K562 (cell line): ENCODE data around the gene MKNK2. TPM values are rescaled to one million over a fixed set of nuclear protein-coding genes. Genes with fewer than 3 reads are reported as not detected.

Experiments
- ATAC-seq: fragments of 200-7000 bp; cut with Tn5 transposase; 3 replicates; pipeline ENCODE4 v1.9.1; 2020; ENCODE audit warnings: moderate library complexity
- BruUV-seq: library from RNA; stranded (reverse); fragments of 400-500 nt; replicated peaks from 2 replicates; lab custom pipeline; 2021; lab: Mats Ljungman, UMichigan
- CTCF ChIA-PET: fragments of 300-600 bp; formaldehyde crosslinking; extraction: SDS; loops from one replicate; lab custom pipeline; 2021; ENCODE audit warnings: low intra/inter-chr PET ratio; lab: Yijun Ruan, JAX
- POLR2A ChIA-PET: fragments of 300-600, 350-650 bp; sonication (Branson Sonifier 250); formaldehyde crosslinking; extraction: SDS; loops from one replicate; lab custom pipeline; 2021; ENCODE audit warnings: antibody characterized with exemption, inconsistent platforms; lab: Yijun Ruan, JAX
- DNase-seq, 4 experiments: peaks; one replicate each; pipeline versions ENCODE4 v3.0.0 to v3.0.0-alpha.2; 2011 to 2018; ENCODE audit warnings: low spot score in 3 of 4, mixed read lengths in 3 of 4; ENCODE audit errors: extremely low read depth in 1 of 4
- FAIRE-seq: peaks from 2 replicates; lab custom pipeline; 2011; peaks lifted over from hg19 to GRCh38; lab: Jason Lieb, UNC
- H2AFZ ChIP-seq: 2 replicates; pipeline ENCODE4 v1.6.0; 2011; ENCODE audit warnings: low read depth, low read length, control low read depth, inconsistent platforms
- H3K27ac ChIP-seq: fragments of 200-600 bp; 3 replicates; pipeline ENCODE4 v1.8.0; 2011; ENCODE audit warnings: low read depth, mild to moderate bottlenecking, control low read depth, inconsistent platforms, low read length, moderate library complexity, mixed read lengths; ENCODE audit errors: extremely low read depth
- H3K27me3 ChIP-seq, 2 experiments: fragments of 300-600 bp in 1 of 2; 2 replicates in 1 of 2; 3 replicates in 1 of 2; pipeline versions ENCODE4 v1.6.0 to v1.8.0; 2011; ENCODE audit warnings: inconsistent platforms in 2 of 2, low read length in 2 of 2, mild to moderate bottlenecking in 1 of 2, mixed read lengths in 1 of 2, moderate library complexity in 1 of 2; ENCODE audit not compliant: control insufficient read depth in 2 of 2, insufficient read depth in 2 of 2
- H3K36me3 ChIP-seq: fragments of 300-600 bp; 3 replicates; pipeline ENCODE4 v1.8.0; 2011; ENCODE audit warnings: mild to moderate bottlenecking, low read length, inconsistent platforms; ENCODE audit not compliant: control insufficient read depth, insufficient read depth
- H3K4me1 ChIP-seq, 2 experiments: fragments of 200-600 bp in 1 of 2; replicated peaks in 1 of 2; 2 replicates in 1 of 2; 3 replicates in 1 of 2; pipeline versions ENCODE4 v1.5.1 to v1.8.0; 2011; ENCODE audit warnings: inconsistent platforms in 2 of 2, low read length in 2 of 2, mild to moderate bottlenecking in 1 of 2, mixed read lengths in 1 of 2, moderate library complexity in 1 of 2; ENCODE audit not compliant: control insufficient read depth in 2 of 2, insufficient read depth in 2 of 2
- H3K4me2 ChIP-seq: 2 replicates; pipeline ENCODE4 v1.6.1; 2011; ENCODE audit warnings: low read length, control low read depth, inconsistent platforms, mixed read lengths; ENCODE audit not compliant: insufficient read depth
- H3K4me3 ChIP-seq: fragments of 200-600 bp; sonication (generic), shearing (Covaris generic); 2 replicates; pipeline ENCODE4 v1.5.1; 2016; ENCODE audit warnings: control low read depth, inconsistent platforms
- H3K79me2 ChIP-seq: fragments of 200-600 bp; 3 replicates; pipeline ENCODE4 v1.8.0; 2011; ENCODE audit warnings: low read length, inconsistent platforms; ENCODE audit not compliant: control insufficient read depth, insufficient read depth
- H3K9ac ChIP-seq, 2 experiments: 2 replicates each; pipeline versions ENCODE4 v1.6.0 to v1.6.1; 2011; ENCODE audit warnings: low read depth in 2 of 2, low read length in 2 of 2, control low read depth in 1 of 2, inconsistent platforms in 1 of 2, mild to moderate bottlenecking in 1 of 2, mixed read lengths in 1 of 2; ENCODE audit not compliant: insufficient read depth in 1 of 2
- H3K9me1 ChIP-seq: one replicate; pipeline ENCODE4 v1.6.0; 2011; ENCODE audit warnings: inconsistent platforms, mild to moderate bottlenecking, low read length, moderate library complexity; ENCODE audit not compliant: control insufficient read depth, insufficient read depth
- H3K9me3 ChIP-seq: replicated peaks from 2 replicates; pipeline ENCODE4 v1.5.1; 2011; ENCODE audit warnings: low read depth, low read length, inconsistent platforms; ENCODE audit not compliant: control insufficient read depth, insufficient read depth
- H4K20me1 ChIP-seq: replicated peaks from 2 replicates; pipeline ENCODE4 v1.6.1; 2011; ENCODE audit warnings: low read length, inconsistent platforms, mixed read lengths; ENCODE audit not compliant: control insufficient read depth, insufficient read depth
- KAT8 ChIP-seq: fragments of 450-650 bp; IDR thresholded peaks from 2 replicates; pipeline ENCODE4 v1.6.1; 2016; ENCODE audit warnings: low read depth, mild to moderate bottlenecking
- TFAP4 ChIP-seq: sonication (generic); formaldehyde crosslinking; IDR thresholded peaks from 2 replicates; pipeline ENCODE4 v1.8.0; 2022; ENCODE audit warnings: missing genetic modification reagents, mild to moderate bottlenecking, moderate library complexity, borderline replicate concordance
- ZBTB33 ChIP-seq: sonication (generic); formaldehyde crosslinking; IDR thresholded peaks from 2 replicates; pipeline ENCODE4 v1.8.1; 2023; ENCODE audit warnings: mild to moderate bottlenecking, missing genetic modification reagents
- WGBS: fragments of 100-300 bp; shearing (Covaris generic); methylation state at CpG from one replicate; pipeline ENCODE4 v1.1.6; 2016; ENCODE audit warnings: low coverage, mixed read lengths; ENCODE audit not compliant: insufficient coverage; ENCODE audit errors: missing lambda C conversion rate; 5-methylcytosine and 5-hydroxymethylcytosine counted together
- in situ Hi-C: fragments of 300-500 bp; cut with MboI; formaldehyde crosslinking; loops from 4 replicates; pipeline ENCODE4 v1.15.0; 2018; ENCODE audit warnings: inconsistent platforms, mixed read lengths
- intact Hi-C: fragments of 100-400 bp; cut with micrococcal nuclease; formaldehyde crosslinking; loops from 2 replicates; pipeline ENCODE4 v1.14.2; 2022
- polyA plus RNA-seq, 8 experiments: library from polyadenylated mRNA; depleted of rRNA in 4 of 8; stranded (reverse) in 5 of 8; unstranded in 3 of 8; fragments of >200 nt; fragmentation: Nextera tagmentation in 2 of 8; fragmentation: Illumina TruSeq in 1 of 8; extraction: Ambion mirVana in 2 of 8; extraction: Trizol in 1 of 8; gene quantifications; 2 replicates each; pipeline versions ENCODE4 v1.2.1 to v1.2.3, GENCODE V29; 2011 to 2014; ENCODE audit warnings: inconsistent platforms in 1 of 8, missing spikeins in 1 of 8
- total RNA-seq, 7 experiments: library from RNA; depleted of rRNA in 6 of 7; stranded (reverse); fragments of >200 nt in 6 of 7; fragmentation: Illumina TruSeq in 2 of 7; extraction: Trizol in 2 of 7; gene quantifications; 2 replicates each; pipeline versions ENCODE4 v1.2.1 to v1.2.3, GENCODE V29; 2011 to 2021; ENCODE audit warnings: low replicate concordance in 1 of 7

The MKNK2 gene
- total and polyA plus RNA-seq, 9 of the 15 experiments (the other 6 are each of a cell fraction or from before 2014, with no cell fraction given): 5.1 to 191 (median 51.9) TPM

- Histone ChIP-seq H3K4me2 (no peak overlapping the region), H3K36me3 (no peaks in the 10 kb centered on the region), H3K4me3 (no peak overlapping the region), H3K27me3 (no peaks in the 10 kb centered on the region), H3K9me3 (no peaks in the 10 kb centered on the region)
- ChIA-PET CTCF (interaction anchor here (1.4 to 1.5 kb wide), 2 partner anchors 43 to 51 kb away, joined by 4 to 21 read pairs; no protein-coding TSS in a partner anchor), POLR2A (no interaction called here)
- DNase-seq: no peak
- no peak for TF ChIP-seq KAT8
- 0 out of 2 replicates have a peak, but pooled peaks have one; percentile 16 for TF ChIP-seq TFAP4 (CRISPR knock-in tag)
- 0 out of 2 replicates have a peak, but pooled peaks have one; percentile 20 for TF ChIP-seq ZBTB33 (CRISPR knock-in tag)
- TF ChIP-seq, all 486 proteins: peak for 2
- FAIRE-seq: no peak
- Histone ChIP-seq H2AFZ (no peak overlapping the region), H3K27ac (no peak overlapping the region), H4K20me1 (no peaks in the 10 kb centered on the region), H3K9ac (0 out of 4 replicates have a peak overlapping the region, but pooled peaks of 1 of the 2 experiments have one; percentile 2), H3K4me1 (peaks cover 0 to 29% of the 10 kb centered on the region in 2 experiments; a peak in 2 of 5 replicates), H3K9me1 (no peaks in the 10 kb centered on the region), H3K79me2 (peaks cover 7% of the 10 kb centered on the region)
- 78% methylated on average over 13 of the region's 13 CpGs for WGBS
- ATAC-seq: no peak
- no TSS peak for BruUV-seq
- in situ Hi-C loops: no loop called here
- intact Hi-C loops: loop anchor here (1.0 to 5.0 kb wide), 2 partner anchors 51 to 69 kb away; no protein-coding TSS in a partner anchor
These were observed 32.3 kb downstream of the MKNK2 start for GRCh38 chr19:2018752-2019151.
